Measurements from ENCODE around the gene MYCBP. TPM values are rescaled to one million over a fixed set of nuclear protein-coding genes. Genes with fewer than 3 reads are reported as not detected.
A peak's percentile ranks its signal among the peaks of the same experiment; 100 is the strongest.

The MYCBP gene
- total and polyA plus RNA-seq, 4 donors = 7.8 to 21.2 (median 10.3) TPM

DNA sequence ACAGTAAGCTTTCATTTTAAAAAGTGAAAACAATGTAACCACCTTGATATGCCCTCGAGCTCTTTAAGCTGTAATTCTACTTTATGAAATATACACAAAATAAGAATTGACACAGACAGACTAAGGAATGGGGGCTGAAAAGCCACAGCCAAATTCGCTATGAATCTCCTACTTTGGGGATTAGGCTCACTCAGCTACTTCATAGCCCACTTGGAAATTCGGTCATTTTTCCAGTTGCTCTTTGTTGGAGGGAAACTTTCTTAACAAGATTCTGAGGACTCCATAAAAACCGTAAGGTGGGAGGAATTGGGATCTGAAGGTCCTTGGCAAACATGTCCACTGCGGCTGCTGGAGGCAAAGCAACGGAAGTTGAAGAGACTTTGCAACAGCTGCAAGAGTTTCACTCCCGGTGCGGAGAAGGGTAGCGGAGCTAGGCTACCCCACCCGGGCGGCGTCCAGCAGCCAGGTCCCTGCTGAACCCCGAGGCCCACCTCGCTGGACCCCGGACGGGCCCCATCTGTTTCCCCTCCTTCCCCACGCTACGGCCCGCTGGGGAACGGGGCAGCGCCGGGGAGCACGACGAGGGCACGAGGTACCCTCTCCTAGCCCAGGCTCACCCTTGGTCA is 634 bp downstream of the MYCBP start:
- peak overlapping the region; percentile 25 to 59 for H3K27ac ChIP-seq (ENCODE audit: low read depth in 1 of 2, low read length in 2 of 2)
- peaks cover 0 to 21% (median 19%) of the 10 kb centered on the region in 4 donors for H3K4me1 ChIP-seq (ENCODE audit: control insufficient read depth in 4 of 4, insufficient read depth in 4 of 4, low read length in 3 of 4)
- WGBS = 5% methylated on average over 25 of the region's 25 CpGs
- TF ChIP-seq FOXA2 (IDR thresholded peaks at IDR 0.05) (no peak), TAF1 (conservative IDR thresholded peaks at IDR 0.05) (no peak), GABPA (IDR thresholded peaks at IDR 0.05 in 1 of 2, conservative IDR thresholded peaks at IDR 0.05 in 1 of 2) (no peak), JUND (IDR thresholded peaks at IDR 0.05) (no peak), RAD21 (IDR thresholded peaks at IDR 0.05) (no peak)
- TF ChIP-seq, protein P1, sequence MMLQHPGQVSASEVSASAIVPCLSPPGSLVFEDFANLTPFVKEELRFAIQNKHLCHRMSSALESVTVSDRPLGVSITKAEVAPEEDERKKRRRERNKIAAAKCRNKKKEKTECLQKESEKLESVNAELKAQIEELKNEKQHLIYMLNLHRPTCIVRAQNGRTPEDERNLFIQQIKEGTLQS (IDR thresholded peaks at IDR 0.05) = no peak
- TF ChIP-seq, protein P2, sequence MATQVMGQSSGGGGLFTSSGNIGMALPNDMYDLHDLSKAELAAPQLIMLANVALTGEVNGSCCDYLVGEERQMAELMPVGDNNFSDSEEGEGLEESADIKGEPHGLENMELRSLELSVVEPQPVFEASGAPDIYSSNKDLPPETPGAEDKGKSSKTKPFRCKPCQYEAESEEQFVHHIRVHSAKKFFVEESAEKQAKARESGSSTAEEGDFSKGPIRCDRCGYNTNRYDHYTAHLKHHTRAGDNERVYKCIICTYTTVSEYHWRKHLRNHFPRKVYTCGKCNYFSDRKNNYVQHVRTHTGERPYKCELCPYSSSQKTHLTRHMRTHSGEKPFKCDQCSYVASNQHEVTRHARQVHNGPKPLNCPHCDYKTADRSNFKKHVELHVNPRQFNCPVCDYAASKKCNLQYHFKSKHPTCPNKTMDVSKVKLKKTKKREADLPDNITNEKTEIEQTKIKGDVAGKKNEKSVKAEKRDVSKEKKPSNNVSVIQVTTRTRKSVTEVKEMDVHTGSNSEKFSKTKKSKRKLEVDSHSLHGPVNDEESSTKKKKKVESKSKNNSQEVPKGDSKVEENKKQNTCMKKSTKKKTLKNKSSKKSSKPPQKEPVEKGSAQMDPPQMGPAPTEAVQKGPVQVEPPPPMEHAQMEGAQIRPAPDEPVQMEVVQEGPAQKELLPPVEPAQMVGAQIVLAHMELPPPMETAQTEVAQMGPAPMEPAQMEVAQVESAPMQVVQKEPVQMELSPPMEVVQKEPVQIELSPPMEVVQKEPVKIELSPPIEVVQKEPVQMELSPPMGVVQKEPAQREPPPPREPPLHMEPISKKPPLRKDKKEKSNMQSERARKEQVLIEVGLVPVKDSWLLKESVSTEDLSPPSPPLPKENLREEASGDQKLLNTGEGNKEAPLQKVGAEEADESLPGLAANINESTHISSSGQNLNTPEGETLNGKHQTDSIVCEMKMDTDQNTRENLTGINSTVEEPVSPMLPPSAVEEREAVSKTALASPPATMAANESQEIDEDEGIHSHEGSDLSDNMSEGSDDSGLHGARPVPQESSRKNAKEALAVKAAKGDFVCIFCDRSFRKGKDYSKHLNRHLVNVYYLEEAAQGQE (IDR thresholded peaks at IDR 0.05) = no peak
- no peaks in the 10 kb centered on the region for H3K9me3 ChIP-seq (ENCODE audit: control insufficient read depth in 4 of 4, low read length in 3 of 4)
- DNase-seq (ENCODE audit: low spot score) = peak; percentile 41
- H3K4me3 ChIP-seq (ENCODE audit: low read depth in 1 of 3, low read length in 3 of 3) = peak overlapping the region; percentile 69 to 98 (median 95)
- H3K36me3 ChIP-seq (ENCODE audit: control insufficient read depth in 4 of 4, insufficient read depth in 3 of 4, low read depth in 1 of 4, low read length in 3 of 4) = peaks cover 0 to 3% (median 0%) of the 10 kb centered on the region in 4 donors
- peak overlapping the region in 1 of 2 donors; percentile 74 for H3K9ac ChIP-seq (ENCODE audit: low read depth in 1 of 2, low read length in 2 of 2)
- H3K27me3 ChIP-seq (ENCODE audit: control insufficient read depth in 4 of 4, insufficient read depth in 4 of 4, low read length in 3 of 4) = no peaks in the 10 kb centered on the region

DNA sequence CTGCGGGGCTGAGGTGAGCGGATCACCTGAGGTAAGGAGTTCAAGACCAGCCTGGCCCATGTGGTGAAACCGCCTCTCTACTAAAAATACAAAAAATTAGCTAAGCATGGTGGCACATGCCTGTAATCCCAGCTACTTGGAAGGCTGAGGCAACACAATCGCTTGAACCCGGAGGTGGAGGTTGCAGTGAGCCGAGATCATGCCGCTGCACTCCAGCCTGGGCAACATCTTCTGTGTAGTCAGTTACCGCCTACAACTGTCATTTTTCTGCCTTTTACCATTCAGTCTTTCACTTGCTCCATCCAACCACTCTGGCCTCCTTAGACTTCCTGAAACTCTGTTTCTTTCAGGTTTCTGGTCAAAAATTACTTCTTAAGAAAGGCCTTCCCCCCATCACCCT is 2.2 kb downstream of the MYCBP start:
- Histone ChIP-seq H3K27me3 (ENCODE audit: control insufficient read depth in 4 of 4, insufficient read depth in 4 of 4, low read length in 3 of 4) (no peaks in the 10 kb centered on the region), H3K27ac (ENCODE audit: low read depth in 1 of 2, low read length in 2 of 2) (no peak overlapping the region), H3K4me1 (ENCODE audit: control insufficient read depth in 4 of 4, insufficient read depth in 4 of 4, low read length in 3 of 4) (peaks cover 0 to 21% (median 19%) of the 10 kb centered on the region in 4 donors), H3K36me3 (ENCODE audit: control insufficient read depth in 4 of 4, insufficient read depth in 3 of 4, low read depth in 1 of 4, low read length in 3 of 4) (peaks cover 0 to 5% (median 0%) of the 10 kb centered on the region in 4 donors), H3K9ac (ENCODE audit: low read depth in 1 of 2, low read length in 2 of 2) (no peak overlapping the region), H3K4me3 (ENCODE audit: low read depth in 1 of 3, low read length in 3 of 3) (no peak overlapping the region), H3K9me3 (ENCODE audit: control insufficient read depth in 4 of 4, low read length in 3 of 4) (no peaks in the 10 kb centered on the region)
- 94% methylated on average over 8 of the region's 8 CpGs for WGBS
- DNase-seq (ENCODE audit: low spot score) = no peak
- TF ChIP-seq, protein P1 (IDR thresholded peaks at IDR 0.05) = no peak
- TF ChIP-seq, protein P3, sequence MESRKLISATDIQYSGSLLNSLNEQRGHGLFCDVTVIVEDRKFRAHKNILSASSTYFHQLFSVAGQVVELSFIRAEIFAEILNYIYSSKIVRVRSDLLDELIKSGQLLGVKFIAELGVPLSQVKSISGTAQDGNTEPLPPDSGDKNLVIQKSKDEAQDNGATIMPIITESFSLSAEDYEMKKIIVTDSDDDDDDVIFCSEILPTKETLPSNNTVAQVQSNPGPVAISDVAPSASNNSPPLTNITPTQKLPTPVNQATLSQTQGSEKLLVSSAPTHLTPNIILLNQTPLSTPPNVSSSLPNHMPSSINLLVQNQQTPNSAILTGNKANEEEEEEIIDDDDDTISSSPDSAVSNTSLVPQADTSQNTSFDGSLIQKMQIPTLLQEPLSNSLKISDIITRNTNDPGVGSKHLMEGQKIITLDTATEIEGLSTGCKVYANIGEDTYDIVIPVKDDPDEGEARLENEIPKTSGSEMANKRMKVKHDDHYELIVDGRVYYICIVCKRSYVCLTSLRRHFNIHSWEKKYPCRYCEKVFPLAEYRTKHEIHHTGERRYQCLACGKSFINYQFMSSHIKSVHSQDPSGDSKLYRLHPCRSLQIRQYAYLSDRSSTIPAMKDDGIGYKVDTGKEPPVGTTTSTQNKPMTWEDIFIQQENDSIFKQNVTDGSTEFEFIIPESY (IDR thresholded peaks at IDR 0.05) = no peak
- TF ChIP-seq TAF1 (conservative IDR thresholded peaks at IDR 0.05) = no peak
- TF ChIP-seq RXRA (IDR thresholded peaks at IDR 0.05) = no peak
- no peak for TF ChIP-seq HNF4G (IDR thresholded peaks at IDR 0.05)
- TF ChIP-seq GABPA (IDR thresholded peaks at IDR 0.05 in 1 of 2, conservative IDR thresholded peaks at IDR 0.05 in 1 of 2) = no peak
- TF ChIP-seq FOXA2 (IDR thresholded peaks at IDR 0.05) = no peak
- no peak for TF ChIP-seq SP1 (IDR thresholded peaks at IDR 0.05)
- no peak for TF ChIP-seq JUND (IDR thresholded peaks at IDR 0.05)
- no peak for TF ChIP-seq EGR1 (IDR thresholded peaks at IDR 0.05; ENCODE audit: low read depth in 2 of 2)
- TF ChIP-seq HNF4A (conservative IDR thresholded peaks at IDR 0.05) = no peak
- TF ChIP-seq, protein P4, sequence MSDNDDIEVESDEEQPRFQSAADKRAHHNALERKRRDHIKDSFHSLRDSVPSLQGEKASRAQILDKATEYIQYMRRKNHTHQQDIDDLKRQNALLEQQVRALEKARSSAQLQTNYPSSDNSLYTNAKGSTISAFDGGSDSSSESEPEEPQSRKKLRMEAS (IDR thresholded peaks at IDR 0.05) = no peak
- TF ChIP-seq, protein P5, sequence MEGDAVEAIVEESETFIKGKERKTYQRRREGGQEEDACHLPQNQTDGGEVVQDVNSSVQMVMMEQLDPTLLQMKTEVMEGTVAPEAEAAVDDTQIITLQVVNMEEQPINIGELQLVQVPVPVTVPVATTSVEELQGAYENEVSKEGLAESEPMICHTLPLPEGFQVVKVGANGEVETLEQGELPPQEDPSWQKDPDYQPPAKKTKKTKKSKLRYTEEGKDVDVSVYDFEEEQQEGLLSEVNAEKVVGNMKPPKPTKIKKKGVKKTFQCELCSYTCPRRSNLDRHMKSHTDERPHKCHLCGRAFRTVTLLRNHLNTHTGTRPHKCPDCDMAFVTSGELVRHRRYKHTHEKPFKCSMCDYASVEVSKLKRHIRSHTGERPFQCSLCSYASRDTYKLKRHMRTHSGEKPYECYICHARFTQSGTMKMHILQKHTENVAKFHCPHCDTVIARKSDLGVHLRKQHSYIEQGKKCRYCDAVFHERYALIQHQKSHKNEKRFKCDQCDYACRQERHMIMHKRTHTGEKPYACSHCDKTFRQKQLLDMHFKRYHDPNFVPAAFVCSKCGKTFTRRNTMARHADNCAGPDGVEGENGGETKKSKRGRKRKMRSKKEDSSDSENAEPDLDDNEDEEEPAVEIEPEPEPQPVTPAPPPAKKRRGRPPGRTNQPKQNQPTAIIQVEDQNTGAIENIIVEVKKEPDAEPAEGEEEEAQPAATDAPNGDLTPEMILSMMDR (IDR thresholded peaks at IDR 0.05; ENCODE audit: low read depth, low read length, missing input control) = no peak
- TF ChIP-seq NR2F2 (IDR thresholded peaks at IDR 0.05) = no peak
- TF ChIP-seq FOXA1 (IDR thresholded peaks at IDR 0.05) = no peak

All from liver (tissue), 9 donors.